Motor neuron (in vitro differentiated cells): Measurements from ENCODE around the gene GSX1. TPM values are rescaled to one million over a fixed set of nuclear protein-coding genes. Genes with fewer than 3 reads are reported as not detected.

Experiments
- ATAC-seq, 8 experiments: fragments of 200-7000 bp; cut with Tn5 transposase; replicated peaks in 6 of 8; 2 replicates each; pipeline ENCODE4 v1.8.0; 2021; ENCODE audit warnings: mild to moderate bottlenecking in 8 of 8, moderate library complexity in 8 of 8
- H3K27ac ChIP-seq, 2 donors: fragments of 250-450 bp; sonication (Bioruptor Pico); 2 replicates each; pipeline ENCODE4 v1.9.0; 2021; ENCODE audit warnings: antibody characterized with exemption in 2 of 2, mild to moderate bottlenecking in 2 of 2, moderate library complexity in 1 of 2
- H3K4me1 ChIP-seq, 2 donors: fragments of 250-450 bp; sonication (Bioruptor Pico); replicated peaks in 1 of 2; 2 replicates each; pipeline ENCODE4 v1.6.1; 2021; ENCODE audit warnings: antibody characterized with exemption in 2 of 2, mild to moderate bottlenecking in 2 of 2, moderate library complexity in 1 of 2
- H3K4me3 ChIP-seq, 5 donors: fragments of 250-450 bp; sonication (Bioruptor Pico); 2 replicates each; pipeline ENCODE4 v1.9.0; 2021; ENCODE audit warnings: antibody characterized with exemption in 5 of 5, mild to moderate bottlenecking in 5 of 5, moderate library complexity in 4 of 5
- WGBS, 10 experiments: fragments of 450-650 bp; shearing (Covaris generic); methylation state at CpG; one replicate each; pipeline ENCODE4 v1.0.0; 2022; 5-methylcytosine and 5-hydroxymethylcytosine counted together
- in situ Hi-C, 9 experiments: fragments of 400-800 bp; cut with MboI; loops; one replicate each; pipeline ENCODE4 v1.15.0; 2021; ENCODE audit warnings: low sequenced_read_pairs in 9 of 9, low pct_unique_long_range_greater_than_20kb in 2 of 9; ENCODE audit not compliant: unreplicated experiment in 9 of 9
- total RNA-seq, 8 experiments: library from RNA; unstranded; fragments of 300-600 nt; gene quantifications; 2 replicates each; pipeline versions ENCODE4 v1.2.3 to v1.2.4, GENCODE V29; 2022

Gene GSX1
- total RNA-seq, 8 experiments from 2014 or later: 0.09 to 1.2 (median 0.26) TPM; not detected in 2

DNA sequence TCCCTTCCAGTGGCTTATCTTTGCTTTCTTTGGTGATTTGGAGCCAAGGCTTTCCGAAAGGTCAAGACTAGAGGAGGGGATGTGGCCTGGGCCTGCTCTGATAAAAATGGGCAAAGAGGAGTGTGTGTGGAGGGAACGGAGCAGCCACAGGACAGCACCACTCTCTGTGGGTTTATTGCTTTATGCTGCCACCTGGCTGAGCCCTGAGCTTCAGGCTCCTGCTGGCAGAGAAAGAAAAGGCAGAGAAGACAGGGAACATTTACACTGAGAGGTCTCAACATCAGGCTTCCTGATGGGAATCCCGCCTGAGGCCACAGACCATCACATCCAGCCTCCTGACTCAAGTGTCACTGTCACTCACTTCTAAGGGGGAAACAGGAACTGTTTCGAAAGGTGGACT, 9.2 kb upstream of the GSX1 start:
- in situ Hi-C loops: no loop called here
- peak in 6 of 8 experiments; percentile 69 to 78 (median 76) for ATAC-seq
- Histone ChIP-seq H3K4me3 (no peak overlapping the region), H3K4me1 (no peaks in the 10 kb centered on the region), H3K27ac (no peak overlapping the region)
- WGBS, 10 experiments: 0 to 75% (median 60%) methylated on average over 1 to 3 of the region's 4 CpGs; no CpG with 5 or more reads in 5 of the 10 experiments

- Histone ChIP-seq H3K4me1 (peaks cover 4 to 13% of the 10 kb centered on the region in 2 donors), H3K4me3 (no peak overlapping the region), H3K27ac (no peak overlapping the region)
- WGBS, 10 experiments: 0 to 43% (median 30%) methylated on average over 1 of the region's 1 CpG; no CpG with 5 or more reads in 5 of the 10 experiments
- no peak for ATAC-seq
- in situ Hi-C loops: no loop called here
These were observed 4.0 kb upstream of the GSX1 start for GRCh38 chr13:27788271-27788670.

- no peak overlapping the region for H3K4me3 ChIP-seq
- 0 to 36% (median 18%) methylated on average over 1 to 6 of the region's 6 CpGs for WGBS, 10 experiments
- in situ Hi-C loops: no loop called here
- no peak for ATAC-seq
- peaks cover 4 to 13% of the 10 kb centered on the region in 2 donors for H3K4me1 ChIP-seq
- no peak overlapping the region for H3K27ac ChIP-seq
These were observed 3.2 kb upstream of the GSX1 start for GRCh38 chr13:27789153-27789494.

DNA sequence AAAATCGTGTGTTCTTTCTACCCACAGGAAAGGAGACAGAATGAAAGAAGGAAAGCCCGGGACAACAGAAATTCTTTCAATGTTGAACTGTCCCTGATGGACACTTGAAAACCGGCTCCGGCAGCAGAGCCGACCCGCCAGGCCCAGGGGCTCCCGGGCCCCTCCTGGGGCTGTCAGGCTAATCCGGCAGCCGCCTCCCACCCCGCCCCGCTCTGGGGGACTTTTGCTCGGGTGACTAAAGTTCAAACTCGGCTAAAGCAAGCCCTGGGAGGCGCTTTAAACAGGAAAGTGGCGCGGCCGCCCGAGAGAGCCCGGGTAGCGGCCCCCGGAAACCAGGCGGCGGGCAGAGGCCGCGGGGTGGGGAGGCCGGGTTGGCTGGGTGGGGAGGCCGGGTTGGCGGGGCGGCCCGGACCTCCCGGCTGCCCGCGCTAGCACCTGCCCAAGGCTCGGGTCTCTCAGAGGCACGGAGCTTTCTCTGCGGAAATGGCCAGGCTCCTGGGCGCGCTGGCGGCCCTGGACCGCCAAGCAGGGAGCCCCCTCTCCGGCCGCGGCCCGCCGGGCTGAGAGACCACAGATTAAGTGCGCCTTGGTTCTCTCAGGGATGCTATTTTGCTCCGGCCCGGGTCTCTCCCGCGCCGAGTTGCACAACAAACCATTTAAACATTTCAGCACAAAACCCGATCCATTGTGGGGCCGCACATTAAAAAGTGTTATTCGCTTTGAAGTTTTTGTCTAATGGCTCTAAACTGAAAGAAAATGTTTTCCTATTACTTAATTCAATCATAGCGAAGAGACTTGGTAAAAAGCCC, 2.6 kb upstream of the GSX1 start:
- Histone ChIP-seq H3K27ac (no peak overlapping the region), H3K4me1 (peaks cover 4 to 13% of the 10 kb centered on the region in 2 donors), H3K4me3 (no peak overlapping the region)
- 0 to 20% (median 2%) methylated on average over 1 to 19 of the region's 55 CpGs; no CpG with 5 or more reads in 1 of the 10 experiments for WGBS, 10 experiments
- in situ Hi-C loops: no loop called here
- ATAC-seq: no peak

DNA sequence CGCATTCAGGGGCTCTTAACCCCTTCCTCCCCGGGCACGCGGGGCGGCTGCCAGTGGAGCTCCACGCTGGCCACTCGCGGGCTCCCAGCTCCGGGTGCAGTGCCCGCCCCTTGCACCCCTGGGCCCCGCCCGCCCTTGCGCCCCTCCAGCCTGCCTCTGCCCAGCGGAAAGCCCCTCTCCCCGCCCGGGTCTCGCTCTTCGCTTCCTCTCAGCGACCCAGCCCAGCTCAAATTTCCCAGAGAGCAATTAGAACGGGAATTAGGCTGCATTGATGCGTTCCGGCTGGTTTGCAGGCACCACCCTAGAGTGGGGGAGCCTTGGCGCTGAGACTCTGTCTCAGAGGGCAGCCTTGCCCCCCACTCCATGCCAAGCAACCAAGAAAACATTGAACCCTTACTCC, 1.8 kb upstream of the GSX1 start:
- peaks cover 4 to 13% of the 10 kb centered on the region in 2 donors for H3K4me1 ChIP-seq
- H3K4me3 ChIP-seq: no peak overlapping the region
- no peak overlapping the region for H3K27ac ChIP-seq
- 0% methylated on average over 1 to 3 of the region's 23 CpGs; no CpG with 5 or more reads in 6 of the 10 experiments for WGBS, 10 experiments
- in situ Hi-C loops: no loop called here
- no peak for ATAC-seq

DNA sequence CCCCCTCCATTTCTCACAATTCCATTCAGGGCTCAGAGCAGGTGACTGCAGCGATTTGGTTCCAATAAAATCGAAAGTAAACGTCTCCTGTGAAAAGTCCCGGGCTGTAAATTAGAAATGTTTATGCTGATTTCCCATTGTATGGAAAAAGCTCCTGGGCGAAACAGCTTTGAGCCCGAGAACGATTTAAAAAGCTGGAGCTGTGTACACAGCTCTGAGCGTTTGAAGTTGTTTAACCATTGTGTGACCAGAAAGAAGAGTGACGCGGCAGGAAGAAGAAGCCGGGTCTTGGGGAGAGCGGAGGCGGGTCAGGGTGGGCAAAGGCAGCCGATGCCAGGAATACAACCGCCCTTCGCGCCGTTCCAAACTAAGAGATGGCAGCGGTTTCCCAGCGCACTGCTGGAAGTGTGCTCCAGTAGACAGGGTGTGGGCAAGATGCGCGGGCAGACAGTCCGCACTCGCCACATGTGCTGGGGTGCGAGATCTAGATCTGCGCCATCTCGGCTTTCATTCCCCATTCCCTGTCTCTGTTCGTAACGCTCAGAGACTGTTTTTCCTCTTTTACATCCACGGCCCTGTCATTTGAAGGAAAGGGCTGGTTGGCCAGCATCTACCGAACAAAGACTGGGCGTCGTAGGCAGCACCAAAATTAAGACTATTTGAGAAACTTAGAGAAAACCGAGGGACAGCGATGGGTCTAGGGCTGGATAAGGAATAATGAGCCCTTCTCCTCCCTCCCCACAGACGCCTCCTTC, 960 bp upstream of the GSX1 start:
- no peak overlapping the region for H3K27ac ChIP-seq
- H3K4me3 ChIP-seq: peak overlapping the region in 1 of 5 donors; percentile 14
- ATAC-seq: peak in 1 of 8 experiments; percentile 6
- H3K4me1 ChIP-seq: peaks cover 4 to 13% of the 10 kb centered on the region in 2 donors
- WGBS, 10 experiments: 0 to 15% (median 2%) methylated on average over 1 to 20 of the region's 36 CpGs; no CpG with 5 or more reads in 1 of the 10 experiments
- in situ Hi-C loops: no loop called here

DNA sequence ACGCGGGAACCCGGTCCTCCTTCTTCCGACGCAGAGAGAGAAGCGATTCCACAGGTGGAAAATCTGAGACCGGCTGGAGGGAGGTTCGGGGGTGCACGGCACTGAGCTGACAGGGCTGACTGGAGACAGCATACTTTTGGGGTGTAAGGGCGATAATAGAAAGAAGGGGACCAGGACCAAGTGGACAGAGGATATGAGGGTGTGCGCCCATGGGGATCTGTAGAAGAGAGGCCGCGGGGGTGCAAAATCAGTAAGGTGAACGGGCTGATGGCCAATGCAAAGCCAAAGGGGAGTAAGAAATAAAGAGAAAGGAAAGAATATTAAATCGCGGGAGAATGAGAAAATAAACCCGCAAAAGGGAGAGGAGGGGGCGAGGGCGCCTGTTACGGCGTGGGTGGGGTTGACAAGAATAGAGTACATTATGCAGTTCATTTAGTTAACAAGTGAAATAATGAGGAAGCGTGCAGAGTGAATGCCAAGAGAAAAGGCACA, 336 bp upstream of the GSX1 start:
- no peak for ATAC-seq
- H3K4me1 ChIP-seq: peaks cover 4 to 13% of the 10 kb centered on the region in 2 donors
- no peak overlapping the region for H3K27ac ChIP-seq
- 0 to 15% (median 5%) methylated on average over 3 to 18 of the region's 22 CpGs for WGBS, 10 experiments
- H3K4me3 ChIP-seq: no peak overlapping the region
- in situ Hi-C loops: no loop called here

DNA sequence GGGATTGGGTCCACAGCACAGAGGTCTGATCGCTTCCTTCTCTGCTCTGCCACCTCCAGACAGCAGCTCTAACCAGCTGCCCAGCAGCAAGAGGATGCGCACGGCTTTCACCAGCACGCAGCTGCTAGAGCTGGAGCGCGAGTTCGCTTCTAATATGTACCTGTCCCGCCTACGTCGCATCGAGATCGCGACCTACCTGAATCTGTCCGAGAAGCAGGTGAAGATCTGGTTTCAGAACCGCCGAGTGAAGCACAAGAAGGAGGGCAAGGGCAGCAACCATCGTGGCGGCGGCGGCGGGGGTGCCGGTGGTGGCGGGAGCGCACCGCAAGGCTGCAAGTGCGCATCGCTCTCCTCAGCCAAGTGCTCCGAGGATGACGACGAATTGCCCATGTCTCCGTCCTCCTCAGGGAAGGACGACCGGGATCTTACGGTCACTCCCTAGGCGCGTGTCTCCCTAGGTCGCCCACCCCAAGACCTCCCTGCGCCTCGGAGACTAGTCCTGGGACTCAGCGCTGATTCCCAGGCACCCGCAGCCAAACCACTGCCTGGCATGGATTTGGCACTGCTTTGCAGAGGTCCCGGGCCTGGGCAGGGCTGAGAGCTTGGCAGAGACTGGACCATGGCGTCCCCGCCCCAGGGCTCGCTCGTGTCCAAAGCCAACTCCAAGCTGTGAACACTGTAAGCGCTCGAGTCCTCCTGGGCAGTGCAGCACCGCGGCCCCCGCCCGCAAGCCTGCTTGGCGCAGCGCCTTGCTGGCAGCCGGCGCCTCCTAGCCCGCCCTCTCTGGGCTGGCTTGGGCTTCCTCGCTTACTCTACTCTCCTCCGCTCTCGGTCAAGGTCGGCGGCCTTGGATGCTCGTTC, 1.5 kb downstream of the GSX1 start:
- peaks cover 4 to 13% of the 10 kb centered on the region in 2 donors for H3K4me1 ChIP-seq
- no peak overlapping the region for H3K4me3 ChIP-seq
- 1 to 3% methylated on average over 18 to 20 of the region's 63 CpGs; no CpG with 5 or more reads in 8 of the 10 experiments for WGBS, 10 experiments
- no peak overlapping the region for H3K27ac ChIP-seq
- ATAC-seq: no peak
- in situ Hi-C loops: no loop called here

GRCh38 chr13:27794368-27794691, 2.0 kb downstream of the GSX1 start:
- Histone ChIP-seq H3K27ac (no peak overlapping the region), H3K4me1 (peaks cover 4 to 13% of the 10 kb centered on the region in 2 donors), H3K4me3 (no peak overlapping the region)
- in situ Hi-C loops: no loop called here
- 0 to 20% (median 5%) methylated on average over 1 to 2 of the region's 11 CpGs; no CpG with 5 or more reads in 6 of the 10 experiments for WGBS, 10 experiments
- ATAC-seq: no peak

GRCh38 chr13:27794921-27795717, 2.8 kb downstream of the GSX1 start:
- H3K27ac ChIP-seq: no peak overlapping the region
- ATAC-seq: no peak
- peaks cover 4 to 6% of the 10 kb centered on the region in 2 donors for H3K4me1 ChIP-seq
- in situ Hi-C loops: no loop called here
- H3K4me3 ChIP-seq: no peak overlapping the region
- 0 to 7% (median 0%) methylated on average over 2 to 18 of the region's 44 CpGs; no CpG with 5 or more reads in 2 of the 10 experiments for WGBS, 10 experiments

DNA sequence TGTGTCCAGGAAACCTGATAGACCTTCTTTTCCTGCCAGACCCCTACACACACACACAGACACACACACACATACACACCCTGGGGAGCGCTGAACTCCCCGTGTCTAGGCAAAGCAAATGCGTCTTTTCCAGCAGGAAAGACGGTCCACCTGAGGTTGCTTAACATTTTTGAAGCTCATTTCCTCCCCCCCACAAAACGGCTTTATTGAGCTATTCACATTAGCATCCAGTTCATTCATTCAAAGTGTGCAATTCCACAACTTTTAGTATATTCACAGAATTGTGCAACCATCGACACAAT, 3.4 kb downstream of the GSX1 start:
- 0 to 12% (median 5%) methylated on average over 1 to 6 of the region's 6 CpGs; no CpG with 5 or more reads in 3 of the 10 experiments for WGBS, 10 experiments
- H3K4me1 ChIP-seq: peaks cover 4 to 6% of the 10 kb centered on the region in 2 donors
- H3K27ac ChIP-seq: no peak overlapping the region
- in situ Hi-C loops: no loop called here
- ATAC-seq: no peak
- no peak overlapping the region for H3K4me3 ChIP-seq

GRCh38 chr13:27796544-27797227, 4.4 kb downstream of the GSX1 start:
- peaks cover 0 to 6% of the 10 kb centered on the region in 2 donors for H3K4me1 ChIP-seq
- in situ Hi-C loops: no loop called here
- WGBS, 10 experiments: 0 to 13% (median 2%) methylated on average over 2 to 10 of the region's 24 CpGs; no CpG with 5 or more reads in 2 of the 10 experiments
- H3K4me3 ChIP-seq: peak overlapping the region in 3 of 5 donors; percentile 19 to 25 (median 25)
- peak in 2 of 8 experiments; percentile 4 to 18 for ATAC-seq
- no peak overlapping the region for H3K27ac ChIP-seq
